ENCODE results near the gene PILRA. TPM values are rescaled to one million over a fixed set of nuclear protein-coding genes. Genes with fewer than 3 reads are reported as not detected.
A peak's percentile ranks its signal among the peaks of the same experiment; 100 is the strongest.
"Not testable (repeated sequence)": the region's sequence is repeated elsewhere in the genome, so short reads cannot be mapped to it uniquely, and the experiment has no call there.

Gene PILRA
- polyA plus RNA-seq, 1 donor (not counting 4 experiments of a cell fraction or from before 2014, with no cell fraction given), result 0.33 TPM

GRCh38 chr7:100373870-100374598 is 747 bp downstream of the PILRA start:
- DNase-seq (ENCODE audit: low read depth, low spot score); H3K36me3 ChIP-seq (ENCODE audit: control insufficient read depth in 2 of 2, extremely low read depth in 1 of 2, insufficient read depth in 2 of 2, low read length in 2 of 2); H2AFZ ChIP-seq (ENCODE audit: control insufficient read depth, low read length); H3K4me3 ChIP-seq (ENCODE audit: control insufficient read depth in 2 of 3, extremely low read depth in 1 of 3, insufficient read depth in 2 of 3, low read depth in 1 of 3, low read length in 3 of 3); H3K27me3 ChIP-seq (ENCODE audit: control insufficient read depth, extremely low read depth, insufficient read depth, low read length); dilution Hi-C loops (cut with MboI; ENCODE audit: extremely low pct_ligation_motif_present, low sequenced_read_pairs); H3K4me2 ChIP-seq (ENCODE audit: control insufficient read depth, extremely low read depth, insufficient read depth, low read depth, low read length); H3K9ac ChIP-seq (ENCODE audit: control insufficient read depth, extremely low read depth, insufficient read depth, low read length); H3K9me3 ChIP-seq (ENCODE audit: control insufficient read depth, low read depth, low read length); H3K9me1 ChIP-seq (ENCODE audit: control insufficient read depth, extremely low read depth, insufficient read depth, low read length); H3K4me1 ChIP-seq (ENCODE audit: control insufficient read depth, extremely low read depth, insufficient read depth, low read length); H3K27ac ChIP-seq (ENCODE audit: control insufficient read depth, insufficient read depth, low read length); FAIRE-seq; H3K79me2 ChIP-seq (ENCODE audit: control insufficient read depth, insufficient read depth, low read length); H4K20me1 ChIP-seq (ENCODE audit: control insufficient read depth, extremely low read depth, insufficient read depth, low read length): not testable (repeated sequence)
- TF ChIP-seq CTCF (optimal IDR thresholded peaks at IDR 0.05 in 1 of 3, IDR thresholded peaks at IDR 0.05 in 1 of 3, conservative IDR thresholded peaks at IDR 0.05 in 1 of 3; ENCODE audit: extremely low read depth in 1 of 3, insufficient read depth in 2 of 3, low read length in 3 of 3), result peak in 1 of 3 experiments; percentile 4

- H3K27me3 ChIP-seq (ENCODE audit: control insufficient read depth, extremely low read depth, insufficient read depth, low read length), result no peaks in the 10 kb centered on the region
- FAIRE-seq, result no peak
- no peaks in the 10 kb centered on the region for H3K79me2 ChIP-seq (ENCODE audit: control insufficient read depth, insufficient read depth, low read length)
- H4K20me1 ChIP-seq (ENCODE audit: control insufficient read depth, extremely low read depth, insufficient read depth, low read length), result no peaks in the 10 kb centered on the region
- peaks cover 4% of the 10 kb centered on the region for H3K4me1 ChIP-seq (ENCODE audit: control insufficient read depth, extremely low read depth, insufficient read depth, low read length)
- H2AFZ ChIP-seq (ENCODE audit: control insufficient read depth, low read length), result no peak overlapping the region
- H3K36me3 ChIP-seq (ENCODE audit: control insufficient read depth in 2 of 2, extremely low read depth in 1 of 2, insufficient read depth in 2 of 2, low read length in 2 of 2), result no peaks in the 10 kb centered on the region
- no peak overlapping the region for H3K4me3 ChIP-seq (ENCODE audit: control insufficient read depth in 2 of 3, extremely low read depth in 1 of 3, insufficient read depth in 2 of 3, low read depth in 1 of 3, low read length in 3 of 3)
- no peak for TF ChIP-seq EZH2 (IDR thresholded peaks at IDR 0.05; ENCODE audit: low read length)
- no peak for TF ChIP-seq CTCF (optimal IDR thresholded peaks at IDR 0.05 in 1 of 3, IDR thresholded peaks at IDR 0.05 in 1 of 3, conservative IDR thresholded peaks at IDR 0.05 in 1 of 3; ENCODE audit: extremely low read depth in 1 of 3, insufficient read depth in 2 of 3, low read length in 3 of 3)
- no peaks in the 10 kb centered on the region for H3K9me3 ChIP-seq (ENCODE audit: control insufficient read depth, low read depth, low read length)
- dilution Hi-C loops (cut with MboI; ENCODE audit: extremely low pct_ligation_motif_present, low sequenced_read_pairs), result no loop called here
- H3K9me1 ChIP-seq (ENCODE audit: control insufficient read depth, extremely low read depth, insufficient read depth, low read length), result no peaks in the 10 kb centered on the region
- no peak overlapping the region for H3K4me2 ChIP-seq (ENCODE audit: control insufficient read depth, extremely low read depth, insufficient read depth, low read depth, low read length)
- H3K9ac ChIP-seq (ENCODE audit: control insufficient read depth, extremely low read depth, insufficient read depth, low read length), result no peak overlapping the region
- H3K27ac ChIP-seq (ENCODE audit: control insufficient read depth, insufficient read depth, low read length), result no peak overlapping the region
- no peak for DNase-seq (ENCODE audit: low read depth, low spot score)
These were observed 1.3 kb downstream of the PILRA start for GRCh38 chr7:100374601-100375000.

All from keratinocyte (primary cell).